Pancreas (tissue), 10 donors: ENCODE measurements around the gene TMED5. TPM values are rescaled to one million over a fixed set of nuclear protein-coding genes. Genes with fewer than 3 reads are reported as not detected.

Experiments
- ATAC-seq, 4 donors: fragments of 200-7000 bp; cut with Tn5 transposase; one replicate each; pipeline versions ENCODE4 v1.8.0 to v1.9.1; 2020; ENCODE audit warnings: mild to moderate bottlenecking in 4 of 4, moderate library complexity in 4 of 4
- DNase-seq, 6 donors: peaks; one replicate each; pipeline ENCODE4 v3.0.0-alpha.2; 2020
- FAIRE-seq: peaks from 2 replicates; lab custom pipeline; 2012; peaks lifted over from hg19 to GRCh38; lab: Jason Lieb, UNC
- H3K27ac ChIP-seq, 4 donors: fragments of 200-600 bp; sonication (generic); 1 replicate in 3 of 4; 2 replicates in 1 of 4; pipeline versions ENCODE4 v1.5.0 to v1.8.0; 2020
- H3K27me3 ChIP-seq, 4 donors: fragments of 200-600 bp; one replicate each; pipeline ENCODE4 v1.8.0; 2021
- H3K36me3 ChIP-seq, 3 donors: fragments of 200-600 bp; sonication (generic) in 1 of 3; one replicate each; pipeline versions ENCODE4 v1.5.0 to v1.8.0; 2020 to 2021
- H3K4me1 ChIP-seq, 3 donors: fragments of 200-600 bp; one replicate each; pipeline ENCODE4 v1.8.0; 2021
- H3K4me3 ChIP-seq, 4 donors: fragments of 200-600 bp; sonication (generic) in 2 of 4; one replicate each; pipeline versions ENCODE4 v1.5.0 to v1.8.0; 2020 to 2021
- H3K9me3 ChIP-seq, 4 donors: fragments of 200-600 bp; one replicate each; pipeline ENCODE4 v1.8.0; 2021
- WGBS, 2 donors: extraction: QIAGEN DNeasy Blood & Tissue Kit; methylation state at CpG; one replicate each; pipeline ENCODE4 v1.1.7; 2013; 5-methylcytosine and 5-hydroxymethylcytosine counted together
- intact Hi-C, 3 donors: fragments of 100-400 bp; cut with DNase I; formaldehyde crosslinking; loops; one replicate each; pipeline versions ENCODE4 v1.11.1 to v1.14.2; 2022
- polyA plus RNA-seq, 2 donors: library from polyadenylated mRNA; stranded (reverse); fragments of 200-250 nt; gene quantifications; one replicate each; pipeline ENCODE4 v1.2.3, GENCODE V29; 2013
- total RNA-seq, 6 donors: library from RNA; stranded (reverse); fragmentation: NEBNext Ultra II Directional in 4 of 6; extraction: Animal tissue kit (Norgen Biotek cat#: 25700) in 4 of 6; gene quantifications; one replicate each; pipeline versions ENCODE4 v1.2.1 to v1.2.4, GENCODE V29; 2021 to 2023
- TF ChIP-seq, protein P1 (sequence below), 4 donors: fragments of 200-600 bp; sonication (generic) in 3 of 4; IDR thresholded peaks; one replicate each; pipeline versions ENCODE4 v1.5.0 to v1.8.0; 2021; ENCODE audit warnings: antibody characterized with exemption in 4 of 4
- donor health status: healthy with polysubstance abuse.
- donor health status: DM: no; HTN: no; CAD: no; lungs with moderate emphysema.
- donor health status: DM: no; HTN: no; CAD: no.
- donor health status: control.
- donor health status: control.
- donor health status: Bipolar disorder and iron deficiency.
- donor health status: DM: yes; HTN: yes; CAD: no.
- donor health status: DM: no; HTN: no; CAD: no.
- donor health status: DM: no; HTN: no; CAD: no.
- donor health status: DM: yes; HTN: yes; CAD: no.

Gene TMED5
- total and polyA plus RNA-seq, 8 donors: 4.3 to 29.0 (median 17.9) TPM

DNA sequence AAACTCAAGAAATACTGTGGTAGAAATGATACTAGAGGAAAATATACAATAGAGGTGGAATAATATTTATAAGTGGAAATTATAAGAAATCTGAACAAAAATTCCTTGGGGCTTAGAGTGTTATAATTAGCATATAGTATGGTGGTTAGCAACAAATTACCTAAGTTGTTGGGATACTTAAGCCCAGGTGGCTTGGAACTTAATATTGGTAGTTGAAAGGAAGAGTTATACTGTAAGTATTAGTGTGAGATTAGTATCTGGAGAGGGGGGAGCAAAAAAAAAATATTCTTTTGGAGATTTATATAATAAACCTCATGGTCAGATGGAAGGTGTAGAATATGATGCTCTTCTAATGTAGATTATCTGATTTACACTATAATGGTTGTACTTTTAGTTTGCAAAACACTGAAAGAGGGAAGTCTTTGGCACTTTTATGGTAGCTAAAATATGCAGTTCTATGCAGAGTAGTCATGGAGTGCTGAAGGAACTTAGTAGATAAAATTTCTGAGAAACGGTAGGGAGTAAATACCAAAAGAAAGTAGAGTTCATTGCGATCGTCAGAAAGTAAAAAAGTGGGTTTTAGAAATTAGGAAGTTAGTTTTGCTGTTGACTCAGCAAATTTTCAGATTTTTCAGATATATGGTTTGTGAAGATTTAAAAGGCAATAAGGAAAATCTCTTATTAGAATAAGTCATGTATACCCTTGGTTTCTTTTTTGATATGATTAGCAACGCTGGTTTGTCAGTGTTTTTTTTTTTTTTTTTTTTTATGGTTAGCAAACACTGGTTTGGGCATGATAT lies 55.5 kb downstream of the TMED5 start:
- no peak for DNase-seq
- no peak for FAIRE-seq
- Histone ChIP-seq H3K27ac (no peak overlapping the region), H3K4me3 (no peak overlapping the region), H3K27me3 (no peaks in the 10 kb centered on the region), H3K36me3 (no peaks in the 10 kb centered on the region), H3K4me1 (peaks cover 2 to 6% (median 4%) of the 10 kb centered on the region in 3 donors), H3K9me3 (no peaks in the 10 kb centered on the region)
- intact Hi-C loops: no loop called here
- no peak for ATAC-seq
- WGBS, 2 donors: 77 to 88% methylated on average over 4 of the region's 4 CpGs
- TF ChIP-seq, protein P1, sequence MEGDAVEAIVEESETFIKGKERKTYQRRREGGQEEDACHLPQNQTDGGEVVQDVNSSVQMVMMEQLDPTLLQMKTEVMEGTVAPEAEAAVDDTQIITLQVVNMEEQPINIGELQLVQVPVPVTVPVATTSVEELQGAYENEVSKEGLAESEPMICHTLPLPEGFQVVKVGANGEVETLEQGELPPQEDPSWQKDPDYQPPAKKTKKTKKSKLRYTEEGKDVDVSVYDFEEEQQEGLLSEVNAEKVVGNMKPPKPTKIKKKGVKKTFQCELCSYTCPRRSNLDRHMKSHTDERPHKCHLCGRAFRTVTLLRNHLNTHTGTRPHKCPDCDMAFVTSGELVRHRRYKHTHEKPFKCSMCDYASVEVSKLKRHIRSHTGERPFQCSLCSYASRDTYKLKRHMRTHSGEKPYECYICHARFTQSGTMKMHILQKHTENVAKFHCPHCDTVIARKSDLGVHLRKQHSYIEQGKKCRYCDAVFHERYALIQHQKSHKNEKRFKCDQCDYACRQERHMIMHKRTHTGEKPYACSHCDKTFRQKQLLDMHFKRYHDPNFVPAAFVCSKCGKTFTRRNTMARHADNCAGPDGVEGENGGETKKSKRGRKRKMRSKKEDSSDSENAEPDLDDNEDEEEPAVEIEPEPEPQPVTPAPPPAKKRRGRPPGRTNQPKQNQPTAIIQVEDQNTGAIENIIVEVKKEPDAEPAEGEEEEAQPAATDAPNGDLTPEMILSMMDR (IDR thresholded peaks at IDR 0.05): no peak

DNA sequence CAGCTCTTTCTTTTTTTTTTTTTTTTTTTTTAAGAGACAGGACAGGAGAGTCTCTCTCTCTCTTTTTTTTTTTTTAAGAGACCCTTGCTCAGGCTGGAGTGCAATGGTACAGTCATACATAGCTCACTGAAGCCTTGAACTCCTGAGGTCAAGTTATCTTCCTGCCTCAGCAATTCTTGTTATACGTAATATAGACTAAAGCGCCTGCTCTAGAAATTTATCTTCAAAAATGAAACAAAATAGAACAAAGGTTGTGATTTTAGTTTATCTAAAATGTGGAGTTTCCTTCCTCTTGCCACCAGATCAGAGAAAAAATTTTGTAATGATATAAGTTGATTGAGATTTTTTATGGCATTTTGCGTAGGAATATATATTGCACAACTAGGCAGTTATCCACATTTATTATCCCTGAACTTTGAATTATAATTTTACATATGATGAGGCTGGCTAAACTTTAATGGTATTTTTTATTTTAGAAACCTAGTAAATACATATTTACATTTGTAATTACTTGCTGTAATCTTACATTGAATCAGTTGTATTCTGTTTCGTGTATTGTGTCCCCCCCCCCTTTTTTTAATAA lies 56.9 kb downstream of the TMED5 start:
- TF ChIP-seq, protein P1 (IDR thresholded peaks at IDR 0.05): no peak
- intact Hi-C loops: no loop called here
- no peak for DNase-seq
- peaks cover 0 to 12% (median 0%) of the 10 kb centered on the region in 3 donors for H3K36me3 ChIP-seq
- WGBS, 2 donors: 95 to 97% methylated on average over 4 of the region's 4 CpGs
- no peaks in the 10 kb centered on the region for H3K27me3 ChIP-seq
- no peak for ATAC-seq
- H3K27ac ChIP-seq: no peak overlapping the region
- FAIRE-seq: no peak
- no peaks in the 10 kb centered on the region for H3K4me1 ChIP-seq
- no peaks in the 10 kb centered on the region for H3K9me3 ChIP-seq
- no peak overlapping the region for H3K4me3 ChIP-seq

GRCh38 chr1:93120614-93121013 lies 59.6 kb downstream of the TMED5 start:
- Histone ChIP-seq H3K4me3 (no peak overlapping the region), H3K9me3 (no peaks in the 10 kb centered on the region), H3K4me1 (no peaks in the 10 kb centered on the region), H3K27ac (no peak overlapping the region), H3K36me3 (peaks cover 0 to 25% (median 3%) of the 10 kb centered on the region in 3 donors), H3K27me3 (no peaks in the 10 kb centered on the region)
- FAIRE-seq: no peak
- no peak for ATAC-seq
- intact Hi-C loops: no loop called here
- DNase-seq: no peak
- TF ChIP-seq, protein P1 (IDR thresholded peaks at IDR 0.05): no peak

DNA sequence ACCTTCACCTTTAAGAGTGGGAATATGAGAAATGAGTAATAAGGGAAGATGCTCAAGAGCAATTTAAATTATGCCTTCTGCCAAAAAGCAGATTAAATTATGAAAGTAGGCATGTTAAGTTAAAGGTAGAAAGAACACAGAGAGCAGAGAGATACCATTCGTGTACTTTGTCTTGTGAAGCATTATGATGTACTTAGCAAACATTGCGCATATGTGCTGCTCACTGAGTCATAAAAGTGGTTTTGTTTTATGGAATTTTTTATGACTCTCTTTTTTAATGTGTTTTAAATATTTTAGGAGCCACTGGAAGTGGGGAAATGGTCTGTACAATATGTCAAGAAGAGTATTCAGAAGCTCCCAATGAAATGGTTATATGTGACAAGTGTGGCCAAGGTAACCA lies 65.8 kb downstream of the TMED5 start:
- Histone ChIP-seq H3K9me3 (no peaks in the 10 kb centered on the region), H3K27ac (no peak overlapping the region), H3K4me1 (peaks cover 0 to 9% (median 8%) of the 10 kb centered on the region in 3 donors), H3K27me3 (no peaks in the 10 kb centered on the region), H3K36me3 (peaks cover 0 to 36% (median 3%) of the 10 kb centered on the region in 3 donors), H3K4me3 (no peak overlapping the region)
- TF ChIP-seq, protein P1 (IDR thresholded peaks at IDR 0.05): no peak
- no peak for ATAC-seq
- 92 to 95% methylated on average over 2 of the region's 2 CpGs for WGBS, 2 donors
- intact Hi-C loops: no loop called here
- no peak for DNase-seq
- FAIRE-seq: no peak

DNA sequence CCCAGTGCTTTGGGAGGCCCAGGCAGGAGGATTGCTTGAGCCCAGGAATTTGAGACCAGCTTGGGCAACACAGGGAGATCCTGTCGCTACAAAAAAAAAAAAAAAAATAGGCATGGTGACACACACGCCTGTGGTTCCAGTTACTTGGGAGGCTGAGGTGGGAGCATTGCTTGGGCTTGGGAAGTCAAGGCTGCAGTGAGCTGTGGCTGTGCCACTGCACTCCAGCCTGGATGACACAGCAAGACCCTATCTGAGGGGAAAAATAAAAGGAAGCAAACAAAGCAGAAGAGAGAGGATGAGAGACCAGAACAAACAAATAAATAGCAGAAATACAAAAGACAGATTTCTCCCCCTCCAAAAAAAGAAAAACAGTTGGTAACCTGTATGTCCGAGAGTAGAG lies 67.1 kb downstream of the TMED5 start:
- intact Hi-C loops: no loop called here
- Histone ChIP-seq H3K4me3 (no peak overlapping the region), H3K36me3 (peaks cover 0 to 24% (median 3%) of the 10 kb centered on the region in 3 donors), H3K9me3 (no peaks in the 10 kb centered on the region), H3K27ac (no peak overlapping the region), H3K27me3 (no peaks in the 10 kb centered on the region), H3K4me1 (peaks cover 0 to 9% (median 8%) of the 10 kb centered on the region in 3 donors)
- TF ChIP-seq, protein P1 (IDR thresholded peaks at IDR 0.05): no peak
- FAIRE-seq: no peak
- ATAC-seq: no peak
- no peak for DNase-seq
- 95 to 97% methylated on average over 3 of the region's 3 CpGs for WGBS, 2 donors
